ENCODE results near the gene DUS3L.

The DUS3L gene

GRCh38 chr19:5774921-5775320 is 16.0 kb downstream of the DUS3L start:
- Histone ChIP-seq H3K79me1 (ENCODE audit: low read length) (no peaks in the 10 kb centered on the region), H4K5ac (ENCODE audit: low read length) (no peak overlapping the region), H3K27me3 (ENCODE audit: insufficient read depth, low read length, poor library complexity) (no peaks in the 10 kb centered on the region), H2BK15ac (replicated peaks; ENCODE audit: low read depth) (no peak overlapping the region), H3K18ac (ENCODE audit: low read length) (no peak overlapping the region), H3K4ac (ENCODE audit: low read depth, low read length) (no peak overlapping the region), H2AK5ac (ENCODE audit: low read length) (no peak overlapping the region), H3K56ac (ENCODE audit: low read length) (no peak overlapping the region), H4K8ac (ENCODE audit: low read depth, low read length) (no peak overlapping the region), H3K4me3 (ENCODE audit: low read length) (no peak overlapping the region), H3K27ac (ENCODE audit: low read depth, low read length) (no peak overlapping the region), H3K23ac (ENCODE audit: low read length) (no peak overlapping the region), H3K36me3 (ENCODE audit: control insufficient read depth, insufficient read depth, low read length) (no peaks in the 10 kb centered on the region), H3K79me2 (ENCODE audit: control insufficient read depth, insufficient read depth, low read length) (no peaks in the 10 kb centered on the region), H2BK120ac (ENCODE audit: low read depth, low read length) (no peak overlapping the region), H3K9ac (ENCODE audit: low read length) (no peak overlapping the region), H3K4me1 (ENCODE audit: control insufficient read depth, low read depth, low read length) (no peaks in the 10 kb centered on the region), H3K4me2 (ENCODE audit: low read length) (no peak overlapping the region), H2BK5ac (ENCODE audit: low read length) (no peak overlapping the region)
- DNase-seq: no peak
- WGBS (ENCODE audit: extremely low coverage, insufficient coverage, low lambda C conversion rate): no CpG with 5 or more reads among the region's 8 CpGs

- Histone ChIP-seq H3K4me2 (ENCODE audit: low read length) (no peak overlapping the region), H2BK15ac (replicated peaks; ENCODE audit: low read depth) (no peak overlapping the region), H3K79me2 (ENCODE audit: control insufficient read depth, insufficient read depth, low read length) (no peaks in the 10 kb centered on the region), H2BK120ac (ENCODE audit: low read depth, low read length) (no peak overlapping the region), H4K8ac (ENCODE audit: low read depth, low read length) (no peak overlapping the region), H3K27me3 (ENCODE audit: insufficient read depth, low read length, poor library complexity) (no peaks in the 10 kb centered on the region), H3K23ac (ENCODE audit: low read length) (no peak overlapping the region), H3K79me1 (ENCODE audit: low read length) (no peaks in the 10 kb centered on the region), H3K9ac (ENCODE audit: low read length) (no peak overlapping the region), H3K36me3 (ENCODE audit: control insufficient read depth, insufficient read depth, low read length) (no peaks in the 10 kb centered on the region), H3K56ac (ENCODE audit: low read length) (peak overlapping the region; percentile 22), H4K5ac (ENCODE audit: low read length) (peak overlapping the region; percentile 59), H2BK5ac (ENCODE audit: low read length) (no peak overlapping the region), H3K18ac (ENCODE audit: low read length) (no peak overlapping the region), H3K4me1 (ENCODE audit: control insufficient read depth, low read depth, low read length) (no peaks in the 10 kb centered on the region), H2AK5ac (ENCODE audit: low read length) (no peak overlapping the region), H3K4ac (ENCODE audit: low read depth, low read length) (no peak overlapping the region), H3K27ac (ENCODE audit: low read depth, low read length) (no peak overlapping the region), H3K4me3 (ENCODE audit: low read length) (no peak overlapping the region)
- WGBS (ENCODE audit: extremely low coverage, insufficient coverage, low lambda C conversion rate): no CpG with 5 or more reads among the region's 5 CpGs
- no peak for DNase-seq
Observed at GRCh38 chr19:5773276-5773675, 17.7 kb downstream of the DUS3L start.

DNA sequence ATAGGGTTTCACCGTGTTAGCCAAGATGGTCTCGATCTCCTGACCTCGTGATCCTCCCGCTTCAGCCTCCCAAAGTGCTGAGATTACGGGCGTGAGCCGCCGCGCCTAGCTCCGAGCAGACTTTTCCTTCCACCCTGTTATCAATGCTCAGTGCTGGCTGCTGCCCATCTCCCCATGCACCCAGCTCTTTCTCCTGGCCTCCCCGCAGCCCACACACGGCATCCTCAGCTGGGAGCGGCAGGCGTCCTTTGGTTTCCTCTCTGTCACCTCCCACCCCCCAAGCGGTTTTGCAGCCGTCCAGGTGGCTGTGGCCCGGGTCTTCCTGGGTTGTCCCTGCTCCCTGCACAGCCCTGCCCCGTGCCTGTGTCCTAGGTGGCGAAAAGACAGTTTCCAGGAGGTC is 18.5 kb downstream of the DUS3L start:
- Histone ChIP-seq H3K27ac (ENCODE audit: low read depth, low read length) (no peak overlapping the region), H2AK5ac (ENCODE audit: low read length) (no peak overlapping the region), H4K8ac (ENCODE audit: low read depth, low read length) (no peak overlapping the region), H2BK120ac (ENCODE audit: low read depth, low read length) (no peak overlapping the region), H3K4me2 (ENCODE audit: low read length) (no peak overlapping the region), H3K18ac (ENCODE audit: low read length) (no peak overlapping the region), H3K4me1 (ENCODE audit: control insufficient read depth, low read depth, low read length) (no peaks in the 10 kb centered on the region), H3K79me1 (ENCODE audit: low read length) (no peaks in the 10 kb centered on the region), H3K4ac (ENCODE audit: low read depth, low read length) (no peak overlapping the region), H2BK15ac (replicated peaks; ENCODE audit: low read depth) (no peak overlapping the region), H3K9ac (ENCODE audit: low read length) (no peak overlapping the region), H4K5ac (ENCODE audit: low read length) (no peak overlapping the region), H3K27me3 (ENCODE audit: insufficient read depth, low read length, poor library complexity) (no peaks in the 10 kb centered on the region), H3K79me2 (ENCODE audit: control insufficient read depth, insufficient read depth, low read length) (no peaks in the 10 kb centered on the region), H2BK5ac (ENCODE audit: low read length) (no peak overlapping the region), H3K36me3 (ENCODE audit: control insufficient read depth, insufficient read depth, low read length) (no peaks in the 10 kb centered on the region), H3K56ac (ENCODE audit: low read length) (no peak overlapping the region), H3K4me3 (ENCODE audit: low read length) (no peak overlapping the region), H3K23ac (ENCODE audit: low read length) (no peak overlapping the region)
- WGBS (ENCODE audit: extremely low coverage, insufficient coverage, low lambda C conversion rate): no CpG with 5 or more reads among the region's 19 CpGs
- DNase-seq: no peak

GRCh38 chr19:5767949-5768348 is 23.0 kb downstream of the DUS3L start:
- no peak for DNase-seq
- no peak overlapping the region for H2BK5ac ChIP-seq (ENCODE audit: low read length)
- H3K36me3 ChIP-seq (ENCODE audit: control insufficient read depth, insufficient read depth, low read length): no peaks in the 10 kb centered on the region
- H3K56ac ChIP-seq (ENCODE audit: low read length): no peak overlapping the region
- no peak overlapping the region for H4K5ac ChIP-seq (ENCODE audit: low read length)
- H2AK5ac ChIP-seq (ENCODE audit: low read length): no peak overlapping the region
- no peak overlapping the region for H3K4ac ChIP-seq (ENCODE audit: low read depth, low read length)
- H3K18ac ChIP-seq (ENCODE audit: low read length): no peak overlapping the region
- H4K8ac ChIP-seq (ENCODE audit: low read depth, low read length): no peak overlapping the region
- H3K27ac ChIP-seq (ENCODE audit: low read depth, low read length): no peak overlapping the region
- no peak overlapping the region for H3K9ac ChIP-seq (ENCODE audit: low read length)
- H3K79me2 ChIP-seq (ENCODE audit: control insufficient read depth, insufficient read depth, low read length): no peaks in the 10 kb centered on the region
- H3K4me1 ChIP-seq (ENCODE audit: control insufficient read depth, low read depth, low read length): no peaks in the 10 kb centered on the region
- H3K79me1 ChIP-seq (ENCODE audit: low read length): no peaks in the 10 kb centered on the region
- H3K4me2 ChIP-seq (ENCODE audit: low read length): no peak overlapping the region
- H2BK15ac ChIP-seq (replicated peaks; ENCODE audit: low read depth): no peak overlapping the region
- H3K4me3 ChIP-seq (ENCODE audit: low read length): no peak overlapping the region
- WGBS (ENCODE audit: extremely low coverage, insufficient coverage, low lambda C conversion rate): no CpG with 5 or more reads among the region's 10 CpGs
- H3K23ac ChIP-seq (ENCODE audit: low read length): no peak overlapping the region
- H2BK120ac ChIP-seq (ENCODE audit: low read depth, low read length): no peak overlapping the region
- no peaks in the 10 kb centered on the region for H3K27me3 ChIP-seq (ENCODE audit: insufficient read depth, low read length, poor library complexity)

DNA sequence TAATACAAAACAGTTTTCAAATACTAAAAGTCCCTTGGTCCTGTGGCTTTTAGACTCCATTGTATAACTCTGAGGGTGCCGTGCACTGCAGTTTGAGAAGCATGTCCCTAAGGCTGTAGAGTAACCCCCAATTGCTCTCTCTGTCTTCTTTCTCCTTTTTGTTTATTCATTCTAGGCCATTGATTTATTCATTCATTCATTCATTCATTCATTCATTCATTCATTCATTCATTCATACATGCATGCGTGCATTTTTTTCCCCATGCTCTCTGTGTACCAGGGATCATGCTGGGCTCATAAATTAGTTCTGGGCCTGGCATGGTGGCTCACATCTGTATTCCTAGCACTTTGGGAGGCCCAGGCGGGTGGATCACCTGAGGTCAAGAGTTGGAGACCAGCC is 25.7 kb downstream of the DUS3L start:
- H3K4me3 ChIP-seq (ENCODE audit: low read length): no peak overlapping the region
- no peak overlapping the region for H4K8ac ChIP-seq (ENCODE audit: low read depth, low read length)
- H2AK5ac ChIP-seq (ENCODE audit: low read length): no peak overlapping the region
- DNase-seq: no peak
- H3K36me3 ChIP-seq (ENCODE audit: control insufficient read depth, insufficient read depth, low read length): no peaks in the 10 kb centered on the region
- H3K4me2 ChIP-seq (ENCODE audit: low read length): no peak overlapping the region
- H3K79me2 ChIP-seq (ENCODE audit: control insufficient read depth, insufficient read depth, low read length): no peaks in the 10 kb centered on the region
- no peak overlapping the region for H2BK15ac ChIP-seq (replicated peaks; ENCODE audit: low read depth)
- no peaks in the 10 kb centered on the region for H3K79me1 ChIP-seq (ENCODE audit: low read length)
- no peak overlapping the region for H3K23ac ChIP-seq (ENCODE audit: low read length)
- no peaks in the 10 kb centered on the region for H3K4me1 ChIP-seq (ENCODE audit: control insufficient read depth, low read depth, low read length)
- H2BK120ac ChIP-seq (ENCODE audit: low read depth, low read length): no peak overlapping the region
- H2BK5ac ChIP-seq (ENCODE audit: low read length): no peak overlapping the region
- no peak overlapping the region for H4K5ac ChIP-seq (ENCODE audit: low read length)
- no peak overlapping the region for H3K4ac ChIP-seq (ENCODE audit: low read depth, low read length)
- H3K9ac ChIP-seq (ENCODE audit: low read length): no peak overlapping the region
- no peak overlapping the region for H3K18ac ChIP-seq (ENCODE audit: low read length)
- H3K27me3 ChIP-seq (ENCODE audit: insufficient read depth, low read length, poor library complexity): no peaks in the 10 kb centered on the region
- no peak overlapping the region for H3K56ac ChIP-seq (ENCODE audit: low read length)
- H3K27ac ChIP-seq (ENCODE audit: low read depth, low read length): no peak overlapping the region
- WGBS (ENCODE audit: extremely low coverage, insufficient coverage, low lambda C conversion rate): no CpG with 5 or more reads among the region's 3 CpGs

DNA sequence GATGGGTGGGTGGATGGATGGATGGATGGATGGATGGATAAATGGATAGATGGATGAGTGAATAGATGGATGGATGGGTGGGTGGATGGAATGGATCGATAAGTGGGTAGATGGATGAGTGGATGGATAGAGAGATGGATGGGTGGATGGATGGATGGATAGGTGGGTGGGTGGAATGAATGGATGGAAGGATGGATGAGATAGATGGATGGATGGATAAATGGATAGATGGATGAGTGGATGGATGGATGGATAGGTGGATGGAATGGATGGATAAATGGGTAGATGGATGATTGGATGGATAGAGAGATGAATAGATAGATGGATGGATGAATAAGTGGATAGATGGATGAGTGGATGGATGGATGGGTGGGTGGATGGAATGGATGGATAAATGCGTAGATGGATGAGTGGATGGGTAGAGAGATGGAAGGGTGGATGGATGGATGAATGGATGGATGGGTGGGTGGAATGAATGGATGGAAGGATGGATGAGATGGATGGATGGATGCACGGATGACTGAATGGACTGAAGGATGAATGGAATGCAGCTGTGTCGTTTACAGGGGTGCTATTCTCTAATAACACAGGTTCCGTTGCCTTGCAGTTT is 28.2 kb downstream of the DUS3L start:
- Histone ChIP-seq H2BK15ac (replicated peaks; ENCODE audit: low read depth) (no peak overlapping the region), H2BK120ac (ENCODE audit: low read depth, low read length) (no peak overlapping the region), H3K79me2 (ENCODE audit: control insufficient read depth, insufficient read depth, low read length) (no peaks in the 10 kb centered on the region), H2BK5ac (ENCODE audit: low read length) (no peak overlapping the region), H3K27ac (ENCODE audit: low read depth, low read length) (no peak overlapping the region), H3K23ac (ENCODE audit: low read length) (no peak overlapping the region), H2AK5ac (ENCODE audit: low read length) (no peak overlapping the region), H4K8ac (ENCODE audit: low read depth, low read length) (no peak overlapping the region), H3K4ac (ENCODE audit: low read depth, low read length) (no peak overlapping the region), H3K9ac (ENCODE audit: low read length) (no peak overlapping the region), H3K36me3 (ENCODE audit: control insufficient read depth, insufficient read depth, low read length) (no peaks in the 10 kb centered on the region), H3K27me3 (ENCODE audit: insufficient read depth, low read length, poor library complexity) (no peaks in the 10 kb centered on the region), H3K4me2 (ENCODE audit: low read length) (no peak overlapping the region), H3K56ac (ENCODE audit: low read length) (no peak overlapping the region), H3K79me1 (ENCODE audit: low read length) (no peaks in the 10 kb centered on the region), H3K4me1 (ENCODE audit: control insufficient read depth, low read depth, low read length) (no peaks in the 10 kb centered on the region), H4K5ac (ENCODE audit: low read length) (no peak overlapping the region), H3K4me3 (ENCODE audit: low read length) (no peak overlapping the region), H3K18ac (ENCODE audit: low read length) (no peak overlapping the region)
- DNase-seq: no peak
- 100% methylated on average over 2 of the region's 5 CpGs for WGBS (ENCODE audit: extremely low coverage, insufficient coverage, low lambda C conversion rate)
